Measurements from ENCODE around the gene SDK1.

The SDK1 gene

DNA sequence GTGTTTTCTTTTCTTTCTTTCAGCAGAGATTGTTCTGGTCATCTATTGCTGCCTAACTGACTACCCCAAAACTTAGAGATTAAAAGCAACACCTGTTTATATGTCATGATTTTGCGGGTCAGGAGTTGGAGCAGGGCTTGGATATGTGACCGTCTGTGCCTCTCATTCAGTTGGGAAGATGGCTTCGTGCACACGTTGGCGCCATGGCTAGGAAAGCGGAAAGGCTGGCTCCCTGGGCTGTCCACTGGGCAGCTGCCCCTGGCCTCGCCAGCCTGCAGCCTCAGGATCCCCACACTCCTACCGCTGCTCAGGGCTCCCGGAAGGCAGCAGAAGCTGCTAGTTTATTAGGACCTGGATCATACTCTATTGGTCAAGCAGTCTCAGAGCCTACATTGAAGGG lies 742.9 kb downstream of the SDK1 start:
- Histone ChIP-seq H3K9me3 (ENCODE audit: control insufficient read depth, low read length) (no peaks in the 10 kb centered on the region), H3K36me3 (ENCODE audit: control insufficient read depth, insufficient read depth, low read length) (no peaks in the 10 kb centered on the region), H3K4me3 (ENCODE audit: low read length) (no peak overlapping the region), H3K27me3 (ENCODE audit: control insufficient read depth, insufficient read depth, low read length) (no peaks in the 10 kb centered on the region), H3K9ac (ENCODE audit: low read length) (no peak overlapping the region), H3K4me1 (ENCODE audit: control insufficient read depth, insufficient read depth, low read length) (no peaks in the 10 kb centered on the region)

DNA sequence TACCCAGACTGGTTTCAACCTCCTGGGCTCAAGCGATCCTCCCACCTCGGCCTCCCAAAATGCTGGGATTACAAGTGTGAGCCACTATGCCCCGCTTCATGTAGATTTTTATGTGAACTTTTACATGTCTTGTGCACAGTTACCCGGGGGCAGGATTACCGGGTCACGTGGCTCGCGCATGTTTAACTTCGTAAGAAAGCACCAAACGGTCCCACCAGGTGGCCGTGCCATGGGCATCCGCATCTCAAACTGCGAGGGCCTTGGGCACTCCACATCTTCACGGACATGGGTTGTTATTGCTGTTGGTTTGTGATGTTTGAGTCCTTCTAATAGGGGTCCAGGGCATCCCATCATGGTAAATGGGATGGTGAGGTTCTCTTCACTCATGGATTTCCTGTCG lies 744.4 kb downstream of the SDK1 start:
- Histone ChIP-seq H3K4me1 (ENCODE audit: control insufficient read depth, insufficient read depth, low read length) (no peaks in the 10 kb centered on the region), H3K9ac (ENCODE audit: low read length) (no peak overlapping the region), H3K9me3 (ENCODE audit: control insufficient read depth, low read length) (no peaks in the 10 kb centered on the region), H3K36me3 (ENCODE audit: control insufficient read depth, insufficient read depth, low read length) (no peaks in the 10 kb centered on the region), H3K4me3 (ENCODE audit: low read length) (no peak overlapping the region), H3K27me3 (ENCODE audit: control insufficient read depth, insufficient read depth, low read length) (no peaks in the 10 kb centered on the region)

DNA sequence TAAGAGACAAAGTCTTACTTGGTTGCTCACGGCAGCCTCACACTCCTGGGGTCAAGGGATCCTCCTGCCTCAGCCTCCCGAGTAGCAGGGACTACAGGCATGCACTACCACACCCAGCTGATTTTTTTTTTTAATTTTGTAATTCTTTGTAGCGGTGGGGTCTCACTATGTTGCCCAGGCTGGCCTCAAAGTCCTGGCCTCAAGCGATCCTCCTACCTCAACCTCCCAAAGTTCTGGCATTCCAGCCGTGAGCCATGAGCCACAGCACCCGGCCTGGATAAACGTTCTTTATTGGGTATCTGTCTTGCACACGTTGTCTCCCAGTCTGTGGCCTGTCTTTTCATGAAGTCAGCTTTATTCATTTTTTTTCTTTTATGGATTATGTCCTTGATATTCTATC lies 744.9 kb downstream of the SDK1 start:
- Histone ChIP-seq H3K4me3 (ENCODE audit: low read length) (no peak overlapping the region), H3K9me3 (ENCODE audit: control insufficient read depth, low read length) (no peaks in the 10 kb centered on the region), H3K27me3 (ENCODE audit: control insufficient read depth, insufficient read depth, low read length) (no peaks in the 10 kb centered on the region), H3K9ac (ENCODE audit: low read length) (no peak overlapping the region), H3K36me3 (ENCODE audit: control insufficient read depth, insufficient read depth, low read length) (no peaks in the 10 kb centered on the region), H3K4me1 (ENCODE audit: control insufficient read depth, insufficient read depth, low read length) (no peaks in the 10 kb centered on the region)

DNA sequence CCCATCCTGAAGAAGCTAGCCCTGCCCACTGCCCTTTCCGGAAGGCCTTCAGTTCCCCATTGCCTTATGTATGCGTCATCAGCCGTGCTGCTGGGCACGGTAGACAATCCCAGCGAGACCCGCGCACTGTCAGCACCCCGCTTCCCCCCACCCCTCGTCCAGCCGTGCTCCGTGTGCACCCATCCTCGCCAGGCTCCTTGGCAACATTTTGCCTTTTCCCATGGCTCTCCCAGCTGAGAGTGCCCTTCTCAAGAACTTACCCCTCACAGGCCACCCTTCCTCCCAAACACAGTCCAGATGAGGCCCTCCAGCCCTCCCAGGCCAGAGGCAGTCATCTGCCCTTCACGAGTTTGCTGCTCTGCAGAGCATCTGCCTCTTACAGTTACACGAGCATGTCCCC lies 747.3 kb downstream of the SDK1 start:
- no peak overlapping the region for H3K4me3 ChIP-seq (ENCODE audit: low read length)
- H3K27me3 ChIP-seq (ENCODE audit: control insufficient read depth, insufficient read depth, low read length) = no peaks in the 10 kb centered on the region
- H3K36me3 ChIP-seq (ENCODE audit: control insufficient read depth, insufficient read depth, low read length) = no peaks in the 10 kb centered on the region
- H3K9me3 ChIP-seq (ENCODE audit: control insufficient read depth, low read length) = no peaks in the 10 kb centered on the region
- no peaks in the 10 kb centered on the region for H3K4me1 ChIP-seq (ENCODE audit: control insufficient read depth, insufficient read depth, low read length)
- H3K9ac ChIP-seq (ENCODE audit: low read length) = no peak overlapping the region

DNA sequence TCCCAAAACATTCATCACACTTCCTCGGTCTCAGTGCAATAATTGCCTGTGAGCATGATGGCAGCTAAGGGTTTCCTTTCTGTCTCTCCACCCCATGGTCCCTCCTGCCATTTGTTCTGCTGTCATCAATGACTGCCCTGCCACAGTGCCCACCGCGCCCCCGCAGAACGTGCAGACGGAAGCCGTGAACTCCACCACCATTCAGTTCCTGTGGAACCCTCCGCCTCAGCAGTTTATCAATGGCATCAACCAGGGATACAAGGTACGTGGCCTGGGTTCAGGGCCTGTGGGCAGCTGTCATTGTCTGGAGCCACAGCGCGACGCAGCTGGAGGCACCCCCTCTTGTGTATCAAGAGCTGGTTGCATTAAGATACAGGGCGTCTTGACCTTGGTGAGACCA lies 748.1 kb downstream of the SDK1 start:
- Histone ChIP-seq H3K4me1 (ENCODE audit: control insufficient read depth, insufficient read depth, low read length) (no peaks in the 10 kb centered on the region), H3K9me3 (ENCODE audit: control insufficient read depth, low read length) (no peaks in the 10 kb centered on the region), H3K4me3 (ENCODE audit: low read length) (no peak overlapping the region), H3K27me3 (ENCODE audit: control insufficient read depth, insufficient read depth, low read length) (no peaks in the 10 kb centered on the region), H3K9ac (ENCODE audit: low read length) (no peak overlapping the region), H3K36me3 (ENCODE audit: control insufficient read depth, insufficient read depth, low read length) (no peaks in the 10 kb centered on the region)

DNA sequence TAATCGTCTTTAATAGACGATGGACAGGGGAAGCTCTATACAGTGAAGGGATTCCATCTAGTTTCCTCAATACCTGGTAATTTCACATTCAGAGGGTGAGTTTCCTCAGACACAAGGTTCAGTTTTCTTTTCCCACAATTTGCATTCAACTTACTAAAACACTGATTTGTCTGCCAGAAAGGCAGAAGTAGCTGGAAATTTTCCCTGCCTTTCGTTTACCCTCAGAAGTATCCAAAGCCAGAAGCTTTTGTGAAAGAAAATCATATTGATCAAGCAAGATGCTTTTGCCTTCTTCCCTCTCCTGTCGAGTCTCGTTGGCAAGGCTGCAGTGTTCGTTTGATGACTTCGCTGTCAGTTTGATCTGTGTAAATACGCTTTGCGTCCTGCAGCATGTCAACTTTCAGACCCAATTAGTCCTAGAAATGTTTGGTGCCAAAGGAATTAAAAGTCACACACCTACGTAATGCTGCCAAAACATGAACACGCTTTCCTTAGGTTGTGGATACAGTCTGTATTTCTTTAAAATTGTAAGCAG lies 749.1 kb downstream of the SDK1 start:
- H3K9me3 ChIP-seq (ENCODE audit: control insufficient read depth, low read length) = no peaks in the 10 kb centered on the region
- no peak overlapping the region for H3K4me3 ChIP-seq (ENCODE audit: low read length)
- H3K27me3 ChIP-seq (ENCODE audit: control insufficient read depth, insufficient read depth, low read length) = no peaks in the 10 kb centered on the region

DNA sequence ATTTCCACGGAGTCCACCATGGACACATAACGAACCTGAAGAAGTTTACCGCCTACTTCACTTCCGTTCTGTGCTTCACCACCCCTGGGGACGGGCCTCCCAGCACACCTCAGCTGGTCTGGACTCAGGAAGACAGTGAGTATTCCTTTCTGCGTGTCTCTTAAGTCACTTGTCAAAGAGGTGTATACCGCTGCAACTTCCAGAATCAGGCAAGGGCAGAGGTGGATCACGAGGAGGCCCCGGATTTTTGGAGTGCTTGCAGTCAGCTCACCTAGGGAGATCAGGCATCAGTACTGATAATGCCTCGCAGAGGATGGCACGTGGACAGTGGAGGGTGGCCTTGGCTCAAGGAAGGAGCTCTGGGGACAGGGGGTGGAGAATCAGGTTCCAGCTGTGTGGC lies 750.6 kb downstream of the SDK1 start:
- Histone ChIP-seq H3K9me3 (ENCODE audit: control insufficient read depth, low read length) (no peaks in the 10 kb centered on the region), H3K4me1 (ENCODE audit: control insufficient read depth, insufficient read depth, low read length) (no peaks in the 10 kb centered on the region), H3K36me3 (ENCODE audit: control insufficient read depth, insufficient read depth, low read length) (no peaks in the 10 kb centered on the region), H3K9ac (ENCODE audit: low read length) (no peak overlapping the region), H3K27me3 (ENCODE audit: control insufficient read depth, insufficient read depth, low read length) (no peaks in the 10 kb centered on the region), H3K4me3 (ENCODE audit: low read length) (no peak overlapping the region)

More for the DNA sequence above, 749.1 kb downstream of the SDK1 start:
- H3K4me1 ChIP-seq (ENCODE audit: control insufficient read depth, insufficient read depth, low read length) = no peaks in the 10 kb centered on the region
- H3K9ac ChIP-seq (ENCODE audit: low read length) = no peak overlapping the region
- no peaks in the 10 kb centered on the region for H3K36me3 ChIP-seq (ENCODE audit: control insufficient read depth, insufficient read depth, low read length)

DNA sequence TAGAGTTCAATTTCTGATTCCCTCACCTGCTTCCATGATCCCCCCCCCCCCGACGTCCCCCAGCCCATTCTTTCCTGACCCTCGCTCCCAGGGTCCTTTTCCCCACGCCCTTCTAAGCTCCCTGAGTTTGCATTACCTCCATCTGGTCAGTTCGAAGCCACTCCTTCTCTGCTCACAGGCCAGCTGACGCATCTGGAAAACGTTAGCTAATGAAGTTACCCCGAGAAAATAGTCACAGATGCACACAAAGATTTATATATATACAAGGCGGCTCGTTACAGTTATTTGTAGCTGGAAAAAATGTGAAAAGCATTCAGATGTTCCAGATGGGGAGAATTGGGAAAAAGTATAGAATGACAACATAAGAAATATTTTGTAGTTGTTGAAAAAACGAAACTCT lies 751.1 kb downstream of the SDK1 start:
- Histone ChIP-seq H3K36me3 (ENCODE audit: control insufficient read depth, insufficient read depth, low read length) (no peaks in the 10 kb centered on the region), H3K4me1 (ENCODE audit: control insufficient read depth, insufficient read depth, low read length) (no peaks in the 10 kb centered on the region), H3K9me3 (ENCODE audit: control insufficient read depth, low read length) (no peaks in the 10 kb centered on the region), H3K9ac (ENCODE audit: low read length) (no peak overlapping the region), H3K27me3 (ENCODE audit: control insufficient read depth, insufficient read depth, low read length) (no peaks in the 10 kb centered on the region), H3K4me3 (ENCODE audit: low read length) (no peak overlapping the region)

DNA sequence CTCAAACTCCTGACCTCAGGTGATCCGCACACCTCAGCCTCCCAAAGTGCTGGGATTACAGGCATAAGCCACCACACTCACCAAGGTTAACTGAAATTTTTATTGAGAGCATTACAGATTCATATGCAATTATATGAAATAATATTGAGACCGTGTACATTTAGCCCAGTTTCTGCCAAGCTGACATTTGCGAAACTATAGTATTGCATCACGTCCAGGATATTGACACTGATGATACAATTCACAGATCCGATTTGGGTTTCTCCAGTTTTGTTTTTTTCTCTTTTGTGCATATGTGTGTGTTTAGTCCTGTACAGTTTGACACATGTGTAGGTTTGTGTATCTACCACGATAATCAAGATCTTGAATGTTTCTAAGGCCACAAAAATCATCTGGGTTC lies 753.1 kb downstream of the SDK1 start:
- Histone ChIP-seq H3K9me3 (ENCODE audit: control insufficient read depth, low read length) (no peaks in the 10 kb centered on the region), H3K36me3 (ENCODE audit: control insufficient read depth, insufficient read depth, low read length) (no peaks in the 10 kb centered on the region), H3K4me1 (ENCODE audit: control insufficient read depth, insufficient read depth, low read length) (no peaks in the 10 kb centered on the region), H3K27me3 (ENCODE audit: control insufficient read depth, insufficient read depth, low read length) (no peaks in the 10 kb centered on the region), H3K9ac (ENCODE audit: low read length) (no peak overlapping the region), H3K4me3 (ENCODE audit: low read length) (no peak overlapping the region)

DNA sequence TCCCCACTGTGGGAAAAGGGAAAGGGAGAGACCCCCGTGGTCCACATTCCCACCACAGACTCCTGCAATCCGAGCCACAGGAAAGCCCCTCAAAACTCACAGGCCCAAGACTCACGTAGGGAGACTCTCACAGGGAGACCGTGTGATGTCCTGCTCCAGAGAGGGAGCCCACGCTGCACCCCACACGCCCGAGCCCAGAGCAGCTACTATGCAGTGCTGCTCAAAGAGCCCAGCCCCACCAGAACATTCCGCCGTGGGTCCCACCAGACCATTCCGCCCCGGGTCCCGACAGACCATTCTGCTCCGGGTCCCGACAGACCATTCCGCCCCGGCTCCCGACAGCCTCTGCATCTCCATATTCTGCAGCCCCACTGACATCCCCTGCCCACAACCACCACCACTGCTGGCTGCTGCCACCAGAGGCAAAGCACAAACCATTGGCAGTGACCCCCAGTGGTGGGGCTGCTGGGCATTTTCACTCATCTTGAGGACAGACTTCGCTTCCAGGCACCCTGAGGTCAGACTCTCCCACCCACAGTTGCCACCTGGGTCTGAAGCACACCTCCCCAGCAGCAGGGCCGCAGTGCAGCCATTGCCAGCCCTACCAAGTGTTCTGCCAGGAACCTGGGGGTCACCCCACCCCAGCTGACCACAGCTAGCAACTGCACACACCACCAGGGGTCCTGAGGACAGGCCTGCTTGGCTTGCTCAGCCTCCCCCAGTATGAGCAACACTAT lies 755.7 kb downstream of the SDK1 start:
- Histone ChIP-seq H3K4me1 (ENCODE audit: control insufficient read depth, insufficient read depth, low read length) (no peaks in the 10 kb centered on the region), H3K9ac (ENCODE audit: low read length) (no peak overlapping the region), H3K36me3 (ENCODE audit: control insufficient read depth, insufficient read depth, low read length) (no peaks in the 10 kb centered on the region), H3K27me3 (ENCODE audit: control insufficient read depth, insufficient read depth, low read length) (no peaks in the 10 kb centered on the region), H3K9me3 (ENCODE audit: control insufficient read depth, low read length) (no peaks in the 10 kb centered on the region), H3K4me3 (ENCODE audit: low read length) (no peak overlapping the region)

DNA sequence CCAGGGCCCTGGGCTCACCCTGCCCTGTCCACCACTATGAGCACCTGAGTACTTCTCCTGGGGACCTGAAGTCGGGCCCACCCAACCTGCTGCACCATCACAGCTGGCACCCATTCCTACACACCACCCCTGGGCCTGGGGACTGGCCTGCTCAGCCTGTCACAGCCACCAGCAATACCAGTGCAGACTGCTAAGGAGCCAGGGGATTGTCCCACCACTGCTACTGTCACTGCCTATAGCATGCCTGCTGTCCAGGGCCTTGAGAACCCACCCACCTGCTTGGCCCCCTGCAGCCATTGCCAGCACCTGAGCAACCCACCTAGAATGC lies 756.2 kb downstream of the SDK1 start:
- H3K4me1 ChIP-seq (ENCODE audit: control insufficient read depth, insufficient read depth, low read length) = no peaks in the 10 kb centered on the region
- H3K4me3 ChIP-seq (ENCODE audit: low read length) = no peak overlapping the region
- H3K36me3 ChIP-seq (ENCODE audit: control insufficient read depth, insufficient read depth, low read length) = no peaks in the 10 kb centered on the region
- H3K9me3 ChIP-seq (ENCODE audit: control insufficient read depth, low read length) = no peaks in the 10 kb centered on the region
- no peak overlapping the region for H3K9ac ChIP-seq (ENCODE audit: low read length)
- H3K27me3 ChIP-seq (ENCODE audit: control insufficient read depth, insufficient read depth, low read length) = no peaks in the 10 kb centered on the region

DNA sequence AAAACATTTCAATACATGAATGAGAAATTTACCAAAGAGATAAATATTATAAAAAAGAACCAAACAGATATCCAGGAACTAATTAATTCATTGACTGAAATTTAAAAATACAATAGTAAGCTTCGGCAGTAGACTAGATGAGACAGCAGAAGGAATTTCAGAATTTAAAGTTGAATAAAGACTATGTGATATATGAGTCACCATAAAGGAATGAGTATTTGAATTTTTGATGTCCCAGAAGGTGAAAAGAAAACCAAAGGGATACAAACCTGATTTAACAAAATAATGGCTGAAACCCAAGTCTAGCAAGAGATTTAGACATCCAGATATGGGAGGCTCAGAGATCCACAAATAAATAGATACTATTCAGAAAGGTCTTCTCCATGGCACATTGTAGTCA lies 757.1 kb downstream of the SDK1 start:
- Histone ChIP-seq H3K9ac (ENCODE audit: low read length) (no peak overlapping the region), H3K4me3 (ENCODE audit: low read length) (no peak overlapping the region), H3K36me3 (ENCODE audit: control insufficient read depth, insufficient read depth, low read length) (no peaks in the 10 kb centered on the region), H3K9me3 (ENCODE audit: control insufficient read depth, low read length) (no peaks in the 10 kb centered on the region), H3K27me3 (ENCODE audit: control insufficient read depth, insufficient read depth, low read length) (no peaks in the 10 kb centered on the region), H3K4me1 (ENCODE audit: control insufficient read depth, insufficient read depth, low read length) (no peaks in the 10 kb centered on the region)

DNA sequence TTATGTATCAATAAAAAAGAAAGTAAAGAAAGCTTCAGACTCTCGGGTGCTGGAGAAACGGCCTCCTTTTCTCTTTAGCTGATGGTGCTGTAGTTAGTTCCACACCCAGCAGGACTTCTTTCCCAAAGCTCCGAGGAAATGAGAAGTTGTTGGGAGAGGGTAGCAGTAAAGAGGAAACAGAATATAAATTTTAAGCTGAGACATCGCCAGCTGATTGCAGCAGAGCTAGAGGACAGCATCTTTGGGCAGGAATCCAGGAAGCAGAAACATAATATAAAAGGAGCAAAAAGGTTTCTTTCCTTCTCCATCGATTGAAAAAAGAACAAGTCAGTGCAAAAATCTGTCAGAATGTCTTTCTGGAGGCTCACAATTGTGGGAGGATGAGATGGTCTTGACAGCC lies 764.1 kb downstream of the SDK1 start:
- Histone ChIP-seq H3K4me3 (ENCODE audit: low read length) (no peak overlapping the region), H3K9me3 (ENCODE audit: control insufficient read depth, low read length) (no peaks in the 10 kb centered on the region)

More for the DNA sequence above, 764.1 kb downstream of the SDK1 start:
- Histone ChIP-seq H3K4me1 (ENCODE audit: control insufficient read depth, insufficient read depth, low read length) (no peaks in the 10 kb centered on the region), H3K27me3 (ENCODE audit: control insufficient read depth, insufficient read depth, low read length) (no peaks in the 10 kb centered on the region), H3K9ac (ENCODE audit: low read length) (no peak overlapping the region), H3K36me3 (ENCODE audit: control insufficient read depth, insufficient read depth, low read length) (no peaks in the 10 kb centered on the region)

All from mucosa of stomach (tissue), 1 donor.